PC-3 (cell line): ENCODE results near the gene P2RY6. TPM values are rescaled to one million over a fixed set of nuclear protein-coding genes. Genes with fewer than 3 reads are reported as not detected.

Experiments used
- ATAC-seq: fragments of 200-7000 bp; cut with Tn5 transposase; 2 replicates; pipeline ENCODE4 v1.9.1; 2020; ENCODE audit warnings: mild to moderate bottlenecking, moderate library complexity
- BruUV-seq: library from RNA; stranded (reverse); fragments of 400-500 nt; replicated peaks from 2 replicates; lab custom pipeline; 2021; lab: Mats Ljungman, UMichigan
- CTCF ChIA-PET: fragments of 300-600 bp; sonication (Branson Sonifier 250); formaldehyde crosslinking; loops from one replicate; lab custom pipeline; 2022; ENCODE audit warnings: antibody characterized with exemption; lab: Charles Lee
- POLR2A ChIA-PET: fragments of 300-600 bp; sonication (Branson Sonifier 250); formaldehyde crosslinking; loops from one replicate; lab custom pipeline; 2022; ENCODE audit warnings: antibody characterized with exemption; ENCODE audit not compliant: unreplicated experiment; lab: Charles Lee
- DNase-seq: peaks from one replicate; pipeline ENCODE4 v3.0.0-alpha.2; 2015
- H2AFZ ChIP-seq: fragments of 300-600 bp; sonication (generic); 2 replicates; pipeline ENCODE4 v1.6.0; 2016; ENCODE audit warnings: antibody characterized with exemption, low read length
- H3F3A ChIP-seq: fragments of 300-600 bp; sonication (generic); one replicate; pipeline ENCODE4 v1.6.0; 2017; ENCODE audit warnings: antibody characterized with exemption, low read length, control low read depth, mild to moderate bottlenecking; ENCODE audit not compliant: unreplicated experiment
- H3K27ac ChIP-seq: fragments of 300-600 bp; sonication (generic); 2 replicates; pipeline ENCODE4 v1.5.1; 2016; ENCODE audit warnings: mild to moderate bottlenecking, low read length
- H3K27me3 ChIP-seq: fragments of 300-600 bp; sonication (generic); 2 replicates; pipeline ENCODE4 v1.6.1; 2016; ENCODE audit warnings: low read length, mixed read lengths
- H3K36me3 ChIP-seq: fragments of 300-600 bp; sonication (generic); 2 replicates; pipeline ENCODE4 v1.6.1; 2016; ENCODE audit warnings: low read depth, mixed run types, low read length, mixed read lengths
- H3K4me1 ChIP-seq: fragments of 300-600 bp; sonication (generic); 2 replicates; pipeline ENCODE4 v1.5.1; 2016; ENCODE audit warnings: low read length; ENCODE audit not compliant: insufficient read depth
- H3K4me2 ChIP-seq: fragments of 300-600 bp; sonication (generic); 2 replicates; pipeline ENCODE4 v1.6.0; 2016; ENCODE audit warnings: low read length
- H3K4me3 ChIP-seq: fragments of 300-600 bp; sonication (generic); 2 replicates; pipeline ENCODE4 v1.5.1; 2016; ENCODE audit warnings: mild to moderate bottlenecking, low read length, mixed read lengths
- H3K79me2 ChIP-seq: fragments of 300-600 bp; sonication (generic); 2 replicates; pipeline ENCODE4 v1.6.1; 2017; ENCODE audit warnings: low read length, mixed read lengths
- H3K9ac ChIP-seq: fragments of 300-600 bp; sonication (generic); 2 replicates; pipeline ENCODE4 v1.6.0; 2016; ENCODE audit warnings: mild to moderate bottlenecking, low read length
- H3K9me2 ChIP-seq: fragments of 300-600 bp; sonication (generic); replicated peaks from 2 replicates; pipeline ENCODE4 v1.6.1; 2016; ENCODE audit warnings: mixed run types, low read length, mixed read lengths
- H3K9me3 ChIP-seq: fragments of 300-600 bp; sonication (generic); 2 replicates; pipeline ENCODE4 v1.6.1; 2016; ENCODE audit warnings: low read length, mixed read lengths
- H4K20me1 ChIP-seq: fragments of 300-600 bp; sonication (generic); 2 replicates; pipeline ENCODE4 v1.6.1; 2016; ENCODE audit warnings: low read length, mixed read lengths
- CTCF ChIP-seq: fragments of 300-600 bp; sonication (generic); conservative IDR thresholded peaks from 2 replicates; pipeline ENCODE4 v1.5.1; 2017; ENCODE audit warnings: antibody characterized with exemption, low read depth, mild to moderate bottlenecking, low read length
- EZH2 ChIP-seq: fragments of 300-600 bp; sonication (generic); IDR thresholded peaks from one replicate; pipeline ENCODE4 v1.6.1; 2017; ENCODE audit warnings: antibody characterized with exemption, mild to moderate bottlenecking, low read length; ENCODE audit not compliant: unreplicated experiment
- EZH2phosphoT487 ChIP-seq: fragments of 300-600 bp; sonication (generic); IDR thresholded peaks from 2 replicates; pipeline ENCODE4 v1.6.1; 2018; ENCODE audit warnings: mild to moderate bottlenecking, antibody characterized with exemption, low read length, borderline replicate concordance
- intact Hi-C: fragments of 100-400 bp; cut with micrococcal nuclease; formaldehyde crosslinking; loops from 2 replicates; pipeline ENCODE4 v1.9.0; 2023
- total RNA-seq: library from RNA; depleted of rRNA; stranded (reverse); fragments of >200 nt; gene quantifications from 2 replicates; pipeline ENCODE4 v1.2.3, GENCODE V29; 2014

Gene P2RY6
- total RNA-seq, 1 experiment from 2014 or later, result 2.0 TPM

- TF ChIP-seq CTCF (no peak), EZH2 (no peak)
- DNase-seq (no peak), ATAC-seq (no peak)
- H3K4me1 ChIP-seq, result no peaks in the 10 kb centered on the region
- no peak overlapping the region for H3K27ac ChIP-seq
- H3F3A ChIP-seq, result no peaks in the 10 kb centered on the region
- H3K9ac ChIP-seq, result no peak overlapping the region
- H3K9me2 ChIP-seq, result no peaks in the 10 kb centered on the region
- no peaks in the 10 kb centered on the region for H4K20me1 ChIP-seq
- no peak overlapping the region for H2AFZ ChIP-seq
- no peaks in the 10 kb centered on the region for H3K36me3 ChIP-seq
- no TSS peak for BruUV-seq
- no peak overlapping the region for H3K4me2 ChIP-seq
- H3K9me3 ChIP-seq, result no peaks in the 10 kb centered on the region
- no peaks in the 10 kb centered on the region for H3K79me2 ChIP-seq
- H3K27me3 ChIP-seq, result no peaks in the 10 kb centered on the region
- H3K4me3 ChIP-seq, result no peak overlapping the region
- CTCF ChIA-PET, result interaction anchor here (0.7 kb wide), 1 partner anchor 9 kb away, joined by 4 read pairs; no protein-coding TSS in a partner anchor
- intact Hi-C loops, result no loop called here
- POLR2A ChIA-PET, result no interaction called here
Observed at GRCh38 chr11:73321604-73322381, 49.7 kb downstream of the P2RY6 start.

- no peaks in the 10 kb centered on the region for H3K27me3 ChIP-seq
- H2AFZ ChIP-seq, result no peak overlapping the region
- intact Hi-C loops, result no loop called here
- TF ChIP-seq EZH2phosphoT487, result no peak
- TF ChIP-seq EZH2, result no peak
- TF ChIP-seq CTCF, result no peak
- H3K27ac ChIP-seq, result no peak overlapping the region
- ATAC-seq (no peak), DNase-seq (no peak)
- no peaks in the 10 kb centered on the region for H3K79me2 ChIP-seq
- no TSS peak for BruUV-seq
- ChIA-PET POLR2A (no interaction called here), CTCF (interaction anchor here (0.7 kb wide), 1 partner anchor 8 kb away, joined by 4 read pairs; no protein-coding TSS in a partner anchor)
- no peaks in the 10 kb centered on the region for H4K20me1 ChIP-seq
- no peak overlapping the region for H3K4me3 ChIP-seq
- H3K9me3 ChIP-seq, result no peaks in the 10 kb centered on the region
- H3K4me2 ChIP-seq, result no peak overlapping the region
- H3K9ac ChIP-seq, result no peak overlapping the region
- peaks cover 7% of the 10 kb centered on the region; the same call in 1 of the 2 replicates for H3K4me1 ChIP-seq
- H3K36me3 ChIP-seq, result no peaks in the 10 kb centered on the region
- H3K9me2 ChIP-seq, result no peaks in the 10 kb centered on the region
- H3F3A ChIP-seq, result no peaks in the 10 kb centered on the region
Observed at GRCh38 chr11:73322382-73323306, 50.5 kb downstream of the P2RY6 start.
